ENCODE results near the gene C5.

The C5 gene

GRCh38 chr9:121057821-121058220 is 7.7 kb upstream of the C5 start:
- H3K27me3 ChIP-seq (replicated peaks; ENCODE audit: control insufficient read depth, insufficient read depth, low read length), result no peaks in the 10 kb centered on the region
- H3K36me3 ChIP-seq (ENCODE audit: control insufficient read depth, insufficient read depth, low read length), result no peaks in the 10 kb centered on the region
- H3K4me3 ChIP-seq (replicated peaks; ENCODE audit: low read depth, low read length), result no peak overlapping the region
- DNase-seq (ENCODE audit: extremely low read depth, insufficient read length), result no peak
- no peak for TF ChIP-seq CTCF (IDR thresholded peaks at IDR 0.05; ENCODE audit: insufficient read depth, low read length, poor library complexity, severe bottlenecking)

- no peaks in the 10 kb centered on the region for H3K27me3 ChIP-seq (replicated peaks; ENCODE audit: control insufficient read depth, insufficient read depth, low read length)
- no peak overlapping the region for H3K4me3 ChIP-seq (replicated peaks; ENCODE audit: low read depth, low read length)
- H3K36me3 ChIP-seq (ENCODE audit: control insufficient read depth, insufficient read depth, low read length), result no peaks in the 10 kb centered on the region
- TF ChIP-seq CTCF (IDR thresholded peaks at IDR 0.05; ENCODE audit: insufficient read depth, low read length, poor library complexity, severe bottlenecking), result peak; percentile 66
- DNase-seq (ENCODE audit: extremely low read depth, insufficient read length), result no peak
Observed at GRCh38 chr9:121055642-121056143, 5.6 kb upstream of the C5 start.

- no peak for DNase-seq (ENCODE audit: extremely low read depth, insufficient read length)
- H3K36me3 ChIP-seq (ENCODE audit: control insufficient read depth, insufficient read depth, low read length), result no peaks in the 10 kb centered on the region
- no peaks in the 10 kb centered on the region for H3K27me3 ChIP-seq (replicated peaks; ENCODE audit: control insufficient read depth, insufficient read depth, low read length)
- no peak for TF ChIP-seq CTCF (IDR thresholded peaks at IDR 0.05; ENCODE audit: insufficient read depth, low read length, poor library complexity, severe bottlenecking)
- H3K4me3 ChIP-seq (replicated peaks; ENCODE audit: low read depth, low read length), result no peak overlapping the region
Observed at GRCh38 chr9:121053544-121053943, 3.5 kb upstream of the C5 start.

GRCh38 chr9:121048618-121049017 is 1.5 kb downstream of the C5 start:
- Histone ChIP-seq H3K4me3 (replicated peaks; ENCODE audit: low read depth, low read length) (no peak overlapping the region), H3K27me3 (replicated peaks; ENCODE audit: control insufficient read depth, insufficient read depth, low read length) (no peaks in the 10 kb centered on the region), H3K36me3 (ENCODE audit: control insufficient read depth, insufficient read depth, low read length) (no peaks in the 10 kb centered on the region)
- no peak for DNase-seq (ENCODE audit: extremely low read depth, insufficient read length)
- no peak for TF ChIP-seq CTCF (IDR thresholded peaks at IDR 0.05; ENCODE audit: insufficient read depth, low read length, poor library complexity, severe bottlenecking)

GRCh38 chr9:121048175-121048574 is 1.9 kb downstream of the C5 start:
- no peak for TF ChIP-seq CTCF (IDR thresholded peaks at IDR 0.05; ENCODE audit: insufficient read depth, low read length, poor library complexity, severe bottlenecking)
- no peak for DNase-seq (ENCODE audit: extremely low read depth, insufficient read length)
- H3K4me3 ChIP-seq (replicated peaks; ENCODE audit: low read depth, low read length), result no peak overlapping the region
- no peaks in the 10 kb centered on the region for H3K27me3 ChIP-seq (replicated peaks; ENCODE audit: control insufficient read depth, insufficient read depth, low read length)
- no peaks in the 10 kb centered on the region for H3K36me3 ChIP-seq (ENCODE audit: control insufficient read depth, insufficient read depth, low read length)

- TF ChIP-seq CTCF (IDR thresholded peaks at IDR 0.05; ENCODE audit: insufficient read depth, low read length, poor library complexity, severe bottlenecking), result no peak
- H3K4me3 ChIP-seq (replicated peaks; ENCODE audit: low read depth, low read length), result no peak overlapping the region
- H3K36me3 ChIP-seq (ENCODE audit: control insufficient read depth, insufficient read depth, low read length), result no peaks in the 10 kb centered on the region
- H3K27me3 ChIP-seq (replicated peaks; ENCODE audit: control insufficient read depth, insufficient read depth, low read length), result no peaks in the 10 kb centered on the region
- DNase-seq (ENCODE audit: extremely low read depth, insufficient read length), result no peak
Observed at GRCh38 chr9:121038804-121039203, 11.3 kb downstream of the C5 start.
